Measurements from ENCODE around the gene NYNRIN.

GRCh38 chr14:24436355-24437019 lies 37.7 kb downstream of the NYNRIN start:
- peak; percentile 84 for TF ChIP-seq CTCF (conservative IDR thresholded peaks at IDR 0.05; ENCODE audit: low read length)
- TF ChIP-seq EZH2phosphoT487 (IDR thresholded peaks at IDR 0.05; ENCODE audit: borderline replicate concordance), result no peak

Data from Loucy (cell line).